CD4-positive, CD25-positive, alpha-beta regulatory T cell (primary cell): Measurements from ENCODE around the gene NCKAP5. TPM values are rescaled to one million over a fixed set of nuclear protein-coding genes. Genes with fewer than 3 reads are reported as not detected.

Experiments used
- ATAC-seq, 2 donors: fragments of 150-1000 bp; cut with Tn5 transposase; one replicate each; pipeline ENCODE4 v1.10.0; 2021; ENCODE audit warnings: low read depth in 2 of 2, moderate number of reproducible peaks in 2 of 2, moderate library complexity in 1 of 2
- DNase-seq, 3 donors: peaks; one replicate each; pipeline versions ENCODE4 v3.0.0 to v3.0.0-alpha.2; 2012 to 2022; ENCODE audit warnings: mixed read lengths in 1 of 3
- H3K27ac ChIP-seq: one replicate; pipeline ENCODE4 v1.7.0; 2013; ENCODE audit warnings: mild to moderate bottlenecking, low read length; ENCODE audit not compliant: insufficient read depth, poor library complexity, severe bottlenecking
- H3K27me3 ChIP-seq: one replicate; pipeline ENCODE4 v1.7.0; 2013; ENCODE audit warnings: low read length; ENCODE audit not compliant: control insufficient read depth, insufficient read depth
- H3K36me3 ChIP-seq: one replicate; pipeline ENCODE4 v1.7.0; 2013; ENCODE audit warnings: mild to moderate bottlenecking, low read length, moderate library complexity; ENCODE audit not compliant: control insufficient read depth, insufficient read depth
- H3K4me1 ChIP-seq: 2 replicates; pipeline ENCODE4 v1.7.0; 2013; ENCODE audit warnings: mild to moderate bottlenecking, low read length; ENCODE audit not compliant: insufficient read depth, control insufficient read depth, poor library complexity, severe bottlenecking
- H3K4me3 ChIP-seq: one replicate; pipeline ENCODE4 v1.7.0; 2013; ENCODE audit warnings: low read depth, mild to moderate bottlenecking, low read length, moderate library complexity
- H3K9me3 ChIP-seq, 2 experiments: 1 replicate in 1 of 2; 2 replicates in 1 of 2; pipeline ENCODE4 v1.7.0; 2013; ENCODE audit warnings: low read length in 2 of 2, mild to moderate bottlenecking in 1 of 2, moderate library complexity in 1 of 2; ENCODE audit not compliant: control insufficient read depth in 2 of 2
- H3K27ac Mint-ChIP-seq, 3 donors: one replicate each; pipeline ENCODE4 v1.8.0; 2020 to 2022; ENCODE audit warnings: mild to moderate bottlenecking in 3 of 3, mixed read lengths in 3 of 3, moderate library complexity in 2 of 3
- H3K27me3 Mint-ChIP-seq: one replicate; pipeline ENCODE4 v1.8.0; 2022; ENCODE audit warnings: mild to moderate bottlenecking, mixed read lengths
- H3K36me3 Mint-ChIP-seq: one replicate; pipeline ENCODE4 v1.8.0; 2020; ENCODE audit warnings: mixed read lengths
- H3K4me1 Mint-ChIP-seq, 4 donors: one replicate each; pipeline ENCODE4 v1.8.0; 2020 to 2022; ENCODE audit warnings: mixed read lengths in 4 of 4, mild to moderate bottlenecking in 1 of 4
- H3K4me3 Mint-ChIP-seq, 4 donors: one replicate each; pipeline ENCODE4 v1.8.0; 2020 to 2022; ENCODE audit warnings: mild to moderate bottlenecking in 4 of 4, mixed read lengths in 4 of 4, moderate library complexity in 3 of 4
- H3K9me3 Mint-ChIP-seq, 7 donors: one replicate each; pipeline ENCODE4 v1.8.0; 2020 to 2022; ENCODE audit warnings: mixed read lengths in 7 of 7, mild to moderate bottlenecking in 3 of 7, moderate library complexity in 2 of 7
- polyA plus RNA-seq, 4 donors: library from polyadenylated mRNA; unstranded; fragments of 300-500 nt; fragmentation: Illumina TruSeq; gene quantifications; one replicate each; pipeline ENCODE4 v1.2.3, GENCODE V29; 2021
- total RNA-seq: library from RNA; stranded (reverse); gene quantifications from one replicate; pipeline ENCODE4 v1.2.3, GENCODE V29; 2022

Gene NCKAP5
- total and polyA plus RNA-seq, 5 donors from 2014 or later, result not detected

- Mint-ChIP-seq H3K27me3 (no peaks in the 10 kb centered on the region), H3K4me3 (no peak overlapping the region), H3K36me3 (no peaks in the 10 kb centered on the region), H3K27ac (peak overlapping the region in 1 of 3 donors; percentile 64), H3K9me3 (peaks cover 0 to 5% (median under 1%) of the 10 kb centered on the region in 7 donors), H3K4me1 (no peaks in the 10 kb centered on the region)
- ATAC-seq (no peak), DNase-seq (no peak)
- no peaks in the 10 kb centered on the region for H3K9me3 ChIP-seq
- no peaks in the 10 kb centered on the region for H3K36me3 ChIP-seq
- H3K4me3 ChIP-seq, result no peak overlapping the region
- no peak overlapping the region for H3K27ac ChIP-seq
- H3K4me1 ChIP-seq, result no peaks in the 10 kb centered on the region
- H3K27me3 ChIP-seq, result no peaks in the 10 kb centered on the region
These were observed 929.8 kb downstream of the NCKAP5 start for GRCh38 chr2:132638313-132639040.

- no peaks in the 10 kb centered on the region for H3K36me3 ChIP-seq
- DNase-seq (no peak), ATAC-seq (no peak)
- H3K4me1 ChIP-seq, result no peaks in the 10 kb centered on the region
- no peaks in the 10 kb centered on the region for H3K9me3 ChIP-seq
- no peak overlapping the region for H3K27ac Mint-ChIP-seq
- no peak overlapping the region for H3K4me3 Mint-ChIP-seq
- H3K27ac ChIP-seq, result no peak overlapping the region
- no peaks in the 10 kb centered on the region for H3K36me3 Mint-ChIP-seq
- H3K27me3 Mint-ChIP-seq, result no peaks in the 10 kb centered on the region
- H3K9me3 Mint-ChIP-seq, result peaks cover 0 to 5% (median 4%) of the 10 kb centered on the region in 7 donors
- H3K4me3 ChIP-seq, result no peak overlapping the region
- H3K27me3 ChIP-seq, result no peaks in the 10 kb centered on the region
- no peaks in the 10 kb centered on the region for H3K4me1 Mint-ChIP-seq
These were observed 931.9 kb downstream of the NCKAP5 start for GRCh38 chr2:132636346-132636745.

GRCh38 chr2:132633635-132634034 lies 934.6 kb downstream of the NCKAP5 start:
- no peaks in the 10 kb centered on the region for H3K27me3 ChIP-seq
- H3K4me1 ChIP-seq, result no peaks in the 10 kb centered on the region
- H3K9me3 ChIP-seq, result no peaks in the 10 kb centered on the region
- H3K4me1 Mint-ChIP-seq, result no peaks in the 10 kb centered on the region
- ATAC-seq (no peak), DNase-seq (no peak)
- H3K27ac Mint-ChIP-seq, result no peak overlapping the region
- H3K27ac ChIP-seq, result no peak overlapping the region
- no peak overlapping the region for H3K4me3 ChIP-seq
- no peaks in the 10 kb centered on the region for H3K27me3 Mint-ChIP-seq
- H3K36me3 ChIP-seq, result no peaks in the 10 kb centered on the region
- H3K36me3 Mint-ChIP-seq, result no peaks in the 10 kb centered on the region
- H3K9me3 Mint-ChIP-seq, result peaks cover 0 to 6% (median 4%) of the 10 kb centered on the region in 7 donors
- no peak overlapping the region for H3K4me3 Mint-ChIP-seq

GRCh38 chr2:132632000-132632649 lies 936.1 kb downstream of the NCKAP5 start:
- Histone ChIP-seq H3K9me3 (no peaks in the 10 kb centered on the region), H3K27ac (no peak overlapping the region), H3K4me1 (no peaks in the 10 kb centered on the region), H3K36me3 (no peaks in the 10 kb centered on the region), H3K27me3 (no peaks in the 10 kb centered on the region), H3K4me3 (no peak overlapping the region)
- no peaks in the 10 kb centered on the region for H3K36me3 Mint-ChIP-seq
- no peak overlapping the region for H3K4me3 Mint-ChIP-seq
- ATAC-seq, result no peak
- DNase-seq, result no peak
- no peaks in the 10 kb centered on the region for H3K27me3 Mint-ChIP-seq
- H3K4me1 Mint-ChIP-seq, result no peaks in the 10 kb centered on the region
- H3K9me3 Mint-ChIP-seq, result peaks cover 0 to 6% (median 4%) of the 10 kb centered on the region in 7 donors
- H3K27ac Mint-ChIP-seq, result no peak overlapping the region

GRCh38 chr2:132627536-132627935 lies 940.7 kb downstream of the NCKAP5 start:
- H3K4me3 ChIP-seq, result no peak overlapping the region
- no peaks in the 10 kb centered on the region for H3K36me3 ChIP-seq
- Mint-ChIP-seq H3K27ac (no peak overlapping the region), H3K27me3 (no peaks in the 10 kb centered on the region), H3K4me1 (no peaks in the 10 kb centered on the region), H3K4me3 (no peak overlapping the region), H3K36me3 (no peaks in the 10 kb centered on the region), H3K9me3 (peaks cover 0 to 4% (median 2%) of the 10 kb centered on the region in 7 donors)
- DNase-seq, result no peak
- no peak for ATAC-seq
- no peak overlapping the region for H3K27ac ChIP-seq
- H3K4me1 ChIP-seq, result no peaks in the 10 kb centered on the region
- H3K27me3 ChIP-seq, result no peaks in the 10 kb centered on the region
- H3K9me3 ChIP-seq, result no peaks in the 10 kb centered on the region

GRCh38 chr2:132623096-132623839 lies 945.0 kb downstream of the NCKAP5 start:
- H3K9me3 ChIP-seq, result no peaks in the 10 kb centered on the region
- H3K4me3 Mint-ChIP-seq, result no peak overlapping the region
- H3K9me3 Mint-ChIP-seq, result peaks cover 0 to 5% (median 2%) of the 10 kb centered on the region in 7 donors
- no peak overlapping the region for H3K27ac Mint-ChIP-seq
- no peaks in the 10 kb centered on the region for H3K36me3 Mint-ChIP-seq
- no peak for DNase-seq
- H3K36me3 ChIP-seq, result no peaks in the 10 kb centered on the region
- H3K4me1 ChIP-seq, result no peaks in the 10 kb centered on the region
- no peak for ATAC-seq
- H3K4me1 Mint-ChIP-seq, result no peaks in the 10 kb centered on the region
- H3K27me3 Mint-ChIP-seq, result no peaks in the 10 kb centered on the region
- no peak overlapping the region for H3K27ac ChIP-seq
- no peaks in the 10 kb centered on the region for H3K27me3 ChIP-seq
- H3K4me3 ChIP-seq, result no peak overlapping the region
